HG02938 (cell line): Measurements from ENCODE around the gene CYB5R3.
"Not testable (repeated sequence)": the region's sequence is repeated elsewhere in the genome, so short reads cannot be mapped to it uniquely, and the experiment has no call there.

Experiments
- ATAC-seq: cut with Tn5 transposase; IDR thresholded peaks from one replicate; pipeline ENCODE4 v1.9.1; 2021; ENCODE audit warnings: mild to moderate bottlenecking, moderate library complexity; ENCODE audit not compliant: unreplicated experiment

Gene CYB5R3

GRCh38 chr22:42577141-42577540 is 72.1 kb downstream of the CYB5R3 start:
- ATAC-seq, result not testable (repeated sequence)

DNA sequence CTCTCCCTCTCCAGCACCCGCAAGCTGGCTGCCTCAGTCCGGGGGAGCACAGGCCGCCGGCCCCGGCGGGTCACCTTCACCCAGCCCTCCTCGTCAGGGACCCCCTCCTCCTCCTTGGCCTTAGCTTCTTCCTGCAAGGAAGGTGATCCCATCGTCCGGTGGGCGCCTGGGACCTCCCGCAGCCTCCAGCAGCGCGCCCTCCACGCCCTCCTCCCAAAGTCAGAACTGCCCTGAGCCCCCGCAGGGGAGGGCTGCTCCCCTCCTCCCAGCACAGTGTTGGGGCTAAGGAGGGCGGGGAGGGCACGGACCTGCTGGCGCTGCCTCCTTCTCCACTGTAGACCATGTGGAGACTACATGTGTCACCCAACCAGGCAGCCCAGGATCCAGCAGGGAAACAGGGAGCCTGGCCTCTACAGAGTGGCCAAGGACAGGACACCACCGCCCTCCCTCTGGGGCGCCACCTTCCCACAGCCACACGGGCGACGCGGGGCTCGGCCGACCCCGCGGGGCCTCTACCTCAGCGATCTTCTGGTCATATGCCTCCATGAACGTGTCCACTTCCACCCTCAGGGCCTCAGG is 73.1 kb downstream of the CYB5R3 start:
- not testable (repeated sequence) for ATAC-seq

- ATAC-seq, result not testable (repeated sequence)
Measured at GRCh38 chr22:42574468-42574867, 74.7 kb downstream of the CYB5R3 start.

- ATAC-seq, result not testable (repeated sequence)
Measured at GRCh38 chr22:42574046-42574445, 75.1 kb downstream of the CYB5R3 start.

- not testable (repeated sequence) for ATAC-seq
Measured at GRCh38 chr22:42571068-42571467, 78.1 kb downstream of the CYB5R3 start.

- ATAC-seq, result not testable (repeated sequence)
Measured at GRCh38 chr22:42570580-42570979, 78.6 kb downstream of the CYB5R3 start.

GRCh38 chr22:42567950-42568349 is 81.2 kb downstream of the CYB5R3 start:
- not testable (repeated sequence) for ATAC-seq
